HFF-Myc (cell line): Measurements from ENCODE around the gene SLC25A45.

Source experiments
- DNase-seq: peaks from one replicate; pipeline ENCODE4 v3.0.0-alpha.2; 2011; ENCODE audit warnings: low read depth; ENCODE audit errors: extremely low read depth
- H3K4me3 ChIP-seq: replicated peaks from 2 replicates; pipeline ENCODE4 v1.5.1; 2011; ENCODE audit warnings: low read depth, mild to moderate bottlenecking, control low read depth, low read length
- CTCF ChIP-seq: IDR thresholded peaks from 2 replicates; pipeline ENCODE4 v1.5.1; 2012; ENCODE audit warnings: mild to moderate bottlenecking, low read depth, low read length, control low read depth; ENCODE audit errors: missing control alignments

Gene SLC25A45

GRCh38 chr11:65401073-65401802 is 18.8 kb upstream of the SLC25A45 start:
- H3K4me3 ChIP-seq = no peak overlapping the region
- no peak for DNase-seq
- TF ChIP-seq CTCF = no peak

GRCh38 chr11:65400307-65401072 is 18.0 kb upstream of the SLC25A45 start:
- TF ChIP-seq CTCF = no peak
- H3K4me3 ChIP-seq = no peak overlapping the region
- DNase-seq = no peak

GRCh38 chr11:65399845-65400244 is 17.4 kb upstream of the SLC25A45 start:
- DNase-seq = no peak
- TF ChIP-seq CTCF = no peak
- no peak overlapping the region for H3K4me3 ChIP-seq

GRCh38 chr11:65399249-65399648 is 16.8 kb upstream of the SLC25A45 start:
- no peak for TF ChIP-seq CTCF
- H3K4me3 ChIP-seq = no peak overlapping the region
- DNase-seq = no peak

- no peak overlapping the region for H3K4me3 ChIP-seq
- TF ChIP-seq CTCF = no peak
- no peak for DNase-seq
Measured at GRCh38 chr11:65398362-65398910, 16.0 kb upstream of the SLC25A45 start.

GRCh38 chr11:65396769-65397745 is 14.6 kb upstream of the SLC25A45 start:
- no peak overlapping the region for H3K4me3 ChIP-seq
- TF ChIP-seq CTCF = no peak
- DNase-seq = no peak
